DMS53 treated with DMSO at 0.1 percent for 48 hours (cell line): ENCODE data around the gene EGR1.

Source experiments
- DNase-seq: peaks from one replicate; lab custom pipeline; 2025; ENCODE audit not compliant: unreplicated experiment; lab: John Stamatoyannopoulos, UW

The EGR1 gene

GRCh38 chr5:138465261-138466124 lies at the start of gene EGR1:
TSS of gene EGR1 (plus strand) at chr5:138465479. CDS start at chr5:138465762, 283 bp downstream.
- peak; percentile 85 for DNase-seq

- no peak for DNase-seq
Measured at GRCh38 chr5:138418444-138418843, 46.8 kb upstream of the EGR1 start.

GRCh38 chr5:138425079-138425478 lies 40.2 kb upstream of the EGR1 start:
- no peak for DNase-seq

DNA sequence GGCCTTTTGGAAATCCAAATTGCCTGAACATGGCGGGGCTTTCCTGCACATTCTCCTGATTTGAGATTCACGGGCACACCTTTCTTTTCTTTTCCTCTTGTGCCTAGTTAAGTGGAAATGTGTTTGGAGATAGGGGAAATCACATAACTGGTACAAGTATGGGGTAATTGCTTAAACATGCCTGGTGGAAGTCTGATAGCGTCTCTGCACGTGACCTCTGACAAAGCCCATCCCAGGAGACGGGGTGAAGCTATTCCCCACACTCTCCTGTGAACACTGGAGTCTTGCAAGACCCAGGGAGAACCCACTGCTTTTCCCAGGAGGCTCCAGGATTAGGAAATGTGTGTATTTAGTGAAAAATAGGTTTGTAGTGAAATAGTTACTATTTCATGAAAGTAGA lies 29.3 kb upstream of the EGR1 start:
- no peak for DNase-seq

DNA sequence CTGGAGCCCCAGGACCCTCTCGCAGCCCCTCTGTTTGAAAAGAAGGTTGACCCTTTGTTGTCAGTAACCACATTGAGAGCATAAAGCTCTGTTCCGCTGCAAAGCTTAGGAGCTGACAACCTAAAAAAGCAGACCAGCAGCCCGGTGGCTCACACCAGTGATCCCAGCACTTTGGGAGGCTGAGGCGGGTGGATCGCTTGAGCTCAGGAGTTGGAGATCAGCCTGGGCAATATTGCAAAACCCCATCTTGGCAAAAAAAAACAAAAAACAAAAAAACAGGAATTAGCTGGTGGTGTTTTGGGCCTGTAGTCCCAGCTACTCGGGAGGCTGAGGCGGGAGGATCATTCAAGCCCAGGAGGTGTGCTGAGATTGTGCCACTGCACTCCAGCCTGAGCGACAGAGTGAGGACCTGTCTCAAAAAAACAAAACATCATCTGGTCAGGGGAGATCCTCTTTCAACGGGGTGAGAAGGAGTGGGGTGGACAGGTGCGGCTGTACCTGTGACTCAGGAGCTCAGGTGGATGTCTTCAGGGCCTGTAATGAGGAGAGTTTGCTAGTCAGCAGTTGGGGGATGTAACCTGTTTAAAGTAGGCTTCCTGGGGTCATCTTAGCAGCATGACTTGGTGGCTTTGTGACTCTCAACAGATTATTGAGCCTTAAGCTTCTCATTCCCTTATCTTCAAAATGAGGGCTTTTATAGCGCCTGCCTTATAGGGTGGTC lies 27.1 kb upstream of the EGR1 start:
- DNase-seq: no peak

- peak; percentile 29 for DNase-seq
Measured at GRCh38 chr5:138438724-138439476, 26.4 kb upstream of the EGR1 start, which contains the start of gene REEP2. TSS of gene REEP2 (plus strand) at chr5:138439057. CDS start at chr5:138439209, 152 bp downstream.

GRCh38 chr5:138439477-138440158 lies 25.7 kb upstream of the EGR1 start:
- no peak for DNase-seq

DNA sequence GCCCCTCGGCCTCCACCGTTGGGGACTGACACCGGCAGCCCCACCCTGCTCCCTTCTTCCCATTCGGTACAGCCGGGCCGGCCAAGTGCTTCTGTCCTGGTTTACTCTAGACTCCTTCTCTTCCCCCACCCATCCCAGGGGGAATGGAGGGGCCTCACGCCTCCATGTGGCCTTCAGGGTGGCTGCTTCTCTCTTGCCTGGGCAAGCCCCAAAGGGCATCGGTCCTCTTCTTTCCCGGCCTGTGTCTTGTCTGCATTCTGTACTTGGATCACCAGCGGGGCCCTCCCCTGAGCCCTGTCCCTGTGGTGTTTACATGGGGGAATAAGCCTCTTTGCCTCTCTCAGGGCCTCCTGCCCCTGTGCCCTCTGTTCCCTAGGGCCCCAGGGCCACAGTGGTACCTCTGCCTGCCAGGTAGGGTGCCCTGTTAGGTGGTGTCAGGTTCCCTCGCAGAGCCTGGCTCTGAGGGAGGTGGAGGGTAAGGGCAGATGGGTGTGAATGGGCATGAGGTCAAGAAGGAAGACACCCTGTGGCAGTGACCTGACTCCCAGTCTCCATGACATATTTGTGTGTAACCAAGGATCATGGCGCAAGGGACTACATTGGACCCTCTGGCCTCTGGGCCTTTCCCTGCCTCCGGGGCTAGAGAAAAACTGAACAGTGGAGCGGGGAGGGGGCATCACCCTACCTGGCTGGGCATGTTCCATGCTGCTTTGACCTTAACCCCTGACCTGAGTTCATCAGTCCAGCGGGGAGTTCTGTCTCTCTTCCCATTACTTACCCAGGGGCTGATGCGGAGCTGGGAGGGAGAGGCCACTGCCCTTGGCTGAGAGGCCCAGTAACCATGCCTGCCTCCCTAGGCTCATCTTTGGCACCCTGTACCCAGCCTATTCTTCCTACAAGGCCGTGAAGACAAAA lies 24.9 kb upstream of the EGR1 start:
- DNase-seq: no peak

- DNase-seq: no peak
Measured at GRCh38 chr5:138441221-138441620, 24.1 kb upstream of the EGR1 start.

DNA sequence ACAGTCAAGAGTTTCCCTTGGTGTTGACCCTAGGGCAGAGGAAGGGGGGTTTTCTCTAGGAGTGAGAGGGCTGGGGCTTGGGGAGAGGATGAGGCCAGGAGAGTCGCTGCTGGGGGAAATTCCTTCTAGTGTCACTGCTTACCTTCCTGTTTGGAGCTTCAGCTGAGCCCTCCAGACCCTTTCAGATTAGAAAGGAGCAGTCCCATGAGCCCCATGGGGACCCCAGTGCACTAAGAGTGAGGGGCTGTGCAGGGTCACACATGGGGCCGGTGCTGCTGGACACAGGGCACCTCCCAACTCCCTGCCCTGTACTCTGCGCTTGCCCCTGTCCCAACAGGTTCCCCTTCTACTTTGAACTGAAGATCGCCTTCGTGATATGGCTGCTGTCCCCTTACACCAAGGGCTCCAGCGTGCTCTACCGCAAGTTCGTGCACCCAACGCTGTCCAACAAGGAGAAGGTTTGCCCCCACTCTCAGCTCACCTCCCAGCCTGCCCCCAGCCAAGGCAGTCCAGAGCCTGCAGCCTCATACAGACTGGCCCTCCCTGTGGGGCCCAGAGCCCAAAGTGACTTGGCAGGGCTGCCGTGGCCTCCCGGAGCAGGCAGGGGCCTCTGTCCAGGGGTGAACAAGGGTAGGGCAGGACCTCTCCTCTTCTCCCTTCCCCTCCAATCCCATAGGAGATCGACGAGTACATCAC lies 21.1 kb upstream of the EGR1 start:
- DNase-seq: no peak

DNA sequence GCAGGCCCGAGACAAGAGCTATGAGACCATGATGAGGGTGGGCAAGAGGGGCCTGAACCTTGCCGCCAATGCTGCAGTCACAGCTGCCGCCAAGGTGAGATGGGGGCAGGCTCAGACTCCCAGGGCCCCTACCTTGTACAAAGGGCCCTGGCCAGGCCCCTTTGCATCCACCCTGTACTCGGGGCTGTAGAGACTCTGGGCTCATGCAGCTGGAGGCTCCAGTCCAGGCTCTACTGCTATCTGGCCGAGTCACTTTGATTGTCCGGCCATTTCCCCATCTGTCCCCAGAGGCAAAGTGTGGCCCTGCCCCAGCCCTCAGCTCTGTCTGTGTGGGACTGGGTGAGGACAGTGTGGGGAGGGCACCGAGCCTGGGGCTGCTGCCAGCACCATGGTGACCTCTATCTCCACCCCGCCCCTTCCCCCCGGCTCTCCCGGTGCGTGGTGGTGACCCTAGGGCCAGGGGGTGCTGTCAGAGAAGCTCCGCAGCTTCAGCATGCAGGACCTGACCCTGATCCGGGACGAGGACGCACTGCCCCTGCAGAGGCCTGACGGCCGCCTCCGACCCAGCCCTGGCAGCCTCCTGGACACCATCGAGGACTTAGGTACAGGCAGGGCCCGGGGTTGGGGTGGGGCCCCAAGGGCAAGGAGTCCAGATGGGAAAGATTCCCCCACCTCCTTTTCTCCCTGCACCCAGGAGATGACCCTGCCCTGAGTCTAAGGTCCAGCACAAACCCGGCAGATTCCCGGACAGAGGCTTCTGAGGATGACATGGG lies 20.3 kb upstream of the EGR1 start:
- DNase-seq: no peak

DNA sequence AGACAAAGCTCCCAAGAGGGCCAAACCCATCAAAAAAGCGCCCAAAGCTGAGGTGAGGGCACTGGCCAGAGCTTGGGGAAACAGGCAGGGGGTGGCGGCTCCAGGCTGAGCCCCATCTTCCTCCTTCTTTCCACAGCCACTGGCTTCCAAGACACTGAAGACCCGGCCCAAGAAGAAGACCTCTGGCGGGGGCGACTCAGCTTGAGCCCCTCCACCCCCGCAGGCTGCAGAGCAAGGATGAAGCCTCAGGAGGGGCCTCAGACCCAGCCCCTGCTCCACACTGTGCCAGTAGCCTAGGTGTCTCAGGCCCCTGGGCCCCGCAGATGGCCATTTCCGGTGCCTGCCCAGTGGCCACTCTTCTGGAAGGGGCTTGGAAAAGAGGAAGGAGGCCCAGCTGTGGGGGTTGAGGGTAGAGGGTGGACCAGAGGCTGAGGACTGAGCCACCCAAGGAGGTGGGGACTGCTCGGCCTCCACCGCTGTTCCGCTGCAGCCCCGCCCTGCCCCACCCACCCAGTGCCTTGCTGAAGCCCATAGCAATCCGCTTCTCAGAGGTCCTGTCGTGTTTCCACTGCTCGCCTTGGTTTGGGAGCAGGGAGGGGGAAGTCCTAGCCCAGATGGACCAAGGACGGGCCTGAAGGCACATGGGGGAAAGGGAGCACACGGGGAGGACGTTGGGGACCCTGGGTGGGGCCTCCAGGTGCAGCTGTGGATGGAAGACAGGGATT lies 19.6 kb upstream of the EGR1 start:
- DNase-seq: no peak

DNA sequence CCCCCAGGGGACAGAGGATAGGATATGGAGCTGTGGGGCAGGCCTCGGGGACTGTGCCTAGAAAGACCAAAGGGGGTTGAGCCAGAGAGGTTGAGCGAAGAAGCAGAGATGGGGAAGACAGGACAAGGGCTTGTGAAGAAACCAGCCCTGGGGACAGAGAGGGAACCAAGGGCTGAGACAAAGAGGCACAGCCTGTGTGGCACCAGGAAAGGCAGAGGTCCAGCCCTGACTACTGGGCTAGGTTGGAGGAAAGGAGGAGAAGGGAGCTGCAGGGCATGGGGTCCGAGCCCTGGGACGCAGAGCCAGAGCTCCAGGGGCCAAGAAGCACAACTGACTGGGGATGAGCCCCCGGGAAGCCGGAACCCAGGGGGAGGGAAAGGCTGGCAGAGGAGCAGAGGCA lies 17.2 kb upstream of the EGR1 start:
- no peak for DNase-seq

- no peak for DNase-seq
Measured at GRCh38 chr5:138448481-138449398, 16.5 kb upstream of the EGR1 start.

DNA sequence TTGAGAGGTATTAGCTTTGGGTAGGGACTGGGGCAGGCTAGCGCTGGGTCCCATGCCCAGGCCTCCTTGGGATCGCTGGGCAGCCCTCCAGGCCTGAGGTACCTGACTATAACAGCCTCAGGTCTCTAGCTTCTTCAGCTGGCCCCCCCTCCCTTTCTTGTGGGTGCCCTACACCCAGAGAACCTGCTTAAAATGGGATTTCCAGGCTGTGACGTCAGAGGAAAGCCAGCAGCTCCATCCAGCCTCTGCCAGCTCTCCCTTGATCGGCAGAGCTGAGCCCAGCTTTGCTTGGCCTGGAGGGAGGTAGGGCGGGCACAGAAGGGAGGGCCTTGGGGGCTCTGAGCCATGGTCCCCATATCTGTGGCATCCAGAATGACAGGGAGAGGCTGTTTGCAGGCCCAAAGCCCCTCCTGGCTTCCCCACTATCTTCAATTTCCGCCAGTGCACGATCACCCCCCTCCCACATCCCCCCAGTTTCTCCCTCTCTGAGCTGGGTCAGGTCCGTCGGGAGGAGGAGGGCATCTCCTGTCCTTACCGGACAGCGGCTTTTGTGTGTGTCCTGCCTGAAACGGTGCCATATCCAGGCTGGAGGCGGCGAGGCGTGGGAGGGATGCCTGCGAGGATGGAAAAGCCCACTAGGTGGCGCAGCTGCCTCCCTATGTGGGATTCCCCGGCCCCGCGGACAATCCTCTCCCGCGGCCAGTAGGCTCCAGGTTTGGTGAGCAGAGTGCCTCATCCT lies 15.6 kb upstream of the EGR1 start:
- peak; percentile 84 for DNase-seq

GRCh38 chr5:138450971-138451370 lies 14.3 kb upstream of the EGR1 start:
- no peak for DNase-seq
